ENCODE measurements around the gene LONP2.
"Not testable (repeated sequence)": the region's sequence is repeated elsewhere in the genome, so short reads cannot be mapped to it uniquely, and the experiment has no call there.

The LONP2 gene

DNA sequence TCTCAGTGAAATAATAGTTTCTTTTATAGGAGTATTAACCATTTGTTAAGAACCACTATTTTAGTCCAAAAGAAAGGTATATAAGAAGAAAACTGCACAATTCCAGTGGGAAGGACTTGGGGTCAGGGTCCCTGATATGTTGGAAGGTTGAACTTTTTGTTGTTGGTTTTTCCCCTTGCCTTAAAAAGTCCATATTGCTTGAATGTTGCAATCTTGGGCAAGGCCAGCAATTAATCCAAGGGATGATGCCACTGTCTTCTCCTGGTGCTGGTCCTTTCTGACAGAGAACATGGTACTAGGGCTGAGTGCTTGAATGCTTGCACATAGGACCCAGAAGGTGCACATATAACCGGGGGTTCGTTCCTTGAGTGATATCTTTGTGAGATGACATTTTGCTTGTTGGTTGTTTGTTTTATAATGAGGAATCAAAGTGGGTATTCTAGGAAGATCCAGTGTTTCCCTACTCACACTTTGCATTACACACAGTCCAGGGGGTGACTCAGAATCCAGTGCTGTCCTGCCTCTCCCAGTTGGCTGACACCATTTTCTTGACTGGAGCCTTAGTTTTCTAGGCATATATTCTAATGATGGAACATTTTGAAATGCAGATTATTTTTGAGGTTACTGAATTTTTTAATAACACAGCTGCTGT is 86.2 kb downstream of the LONP2 start:
- in situ Hi-C loops (cut with MboI; ENCODE audit: low sequenced_read_pairs), result no loop called here

DNA sequence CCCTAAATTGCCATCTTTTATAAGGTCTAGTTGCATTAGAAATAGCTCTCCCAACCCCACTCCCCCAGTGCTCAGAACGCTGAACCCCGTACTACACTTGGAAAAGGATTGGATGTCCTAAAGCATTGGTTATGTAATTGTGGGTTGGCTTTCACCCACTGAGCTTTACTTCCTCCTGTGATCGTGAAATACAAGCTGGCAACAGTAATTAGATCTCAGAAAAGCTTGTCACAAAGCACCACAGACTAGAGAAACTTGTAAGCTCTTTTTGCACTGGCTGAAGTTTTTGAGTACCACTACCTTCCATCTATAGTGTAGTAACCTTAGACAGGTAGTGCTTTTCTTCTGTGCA is 86.7 kb downstream of the LONP2 start:
- in situ Hi-C loops (cut with MboI; ENCODE audit: low sequenced_read_pairs), result no loop called here

DNA sequence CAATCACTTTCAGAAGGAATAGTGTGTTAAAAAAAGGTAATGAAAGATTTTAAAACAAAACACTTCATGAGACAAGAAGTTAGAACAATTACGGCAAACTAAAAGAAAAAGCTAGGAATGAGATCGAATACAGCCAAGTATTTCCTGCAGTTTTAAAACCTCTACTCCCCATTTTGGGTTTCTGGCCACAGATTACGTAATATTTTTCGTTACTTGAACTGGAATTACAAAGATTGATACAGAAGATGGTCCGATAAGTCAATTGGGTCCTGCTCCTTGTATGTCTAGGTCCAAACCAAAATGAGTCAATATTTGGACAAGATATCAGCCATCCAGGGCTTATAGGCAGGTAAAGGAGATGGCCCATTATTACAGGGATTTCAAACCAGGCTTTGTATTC is 88.9 kb downstream of the LONP2 start:
- in situ Hi-C loops (cut with MboI; ENCODE audit: low sequenced_read_pairs), result no loop called here

DNA sequence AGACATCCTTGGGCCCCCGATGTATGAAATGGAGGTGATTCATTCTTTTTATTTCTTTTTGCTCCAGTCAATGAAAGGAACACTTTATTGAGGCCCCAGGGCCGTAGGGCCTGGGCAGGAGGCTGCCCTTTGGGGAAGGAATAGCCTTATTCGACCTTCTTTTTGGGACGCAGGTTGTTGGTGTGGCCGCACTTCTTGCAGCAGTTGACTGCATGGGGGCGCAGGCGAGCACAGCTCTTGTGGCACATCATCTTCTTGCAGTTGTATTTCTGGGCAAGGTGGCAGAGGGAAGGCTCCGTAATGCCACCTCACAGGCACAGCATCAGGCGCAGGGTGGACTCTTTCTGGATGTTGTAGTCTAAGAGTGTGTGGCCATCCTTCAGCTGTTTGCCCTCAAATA is 90.2 kb downstream of the LONP2 start:
- in situ Hi-C loops (cut with MboI; ENCODE audit: low sequenced_read_pairs), result no loop called here

DNA sequence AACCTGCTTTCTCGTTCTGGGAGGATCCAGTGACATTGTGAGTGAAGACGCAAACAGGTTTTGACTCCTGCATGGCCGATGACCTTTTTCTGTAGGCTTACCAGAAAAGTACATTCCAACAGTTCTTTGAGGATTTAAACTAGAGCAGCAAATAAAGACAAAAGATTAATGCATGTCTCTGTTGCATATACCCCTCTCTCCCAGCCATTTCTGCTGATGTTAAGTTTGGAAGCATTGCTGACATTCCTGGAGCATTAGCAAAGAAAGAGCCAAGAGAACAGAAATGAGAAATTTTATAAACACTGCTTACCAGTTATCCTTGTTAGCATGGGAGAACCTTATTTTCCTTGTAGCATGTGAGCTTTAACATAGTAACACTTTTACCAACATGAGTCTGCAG is 91.9 kb downstream of the LONP2 start:
- in situ Hi-C loops (cut with MboI; ENCODE audit: low sequenced_read_pairs), result no loop called here

DNA sequence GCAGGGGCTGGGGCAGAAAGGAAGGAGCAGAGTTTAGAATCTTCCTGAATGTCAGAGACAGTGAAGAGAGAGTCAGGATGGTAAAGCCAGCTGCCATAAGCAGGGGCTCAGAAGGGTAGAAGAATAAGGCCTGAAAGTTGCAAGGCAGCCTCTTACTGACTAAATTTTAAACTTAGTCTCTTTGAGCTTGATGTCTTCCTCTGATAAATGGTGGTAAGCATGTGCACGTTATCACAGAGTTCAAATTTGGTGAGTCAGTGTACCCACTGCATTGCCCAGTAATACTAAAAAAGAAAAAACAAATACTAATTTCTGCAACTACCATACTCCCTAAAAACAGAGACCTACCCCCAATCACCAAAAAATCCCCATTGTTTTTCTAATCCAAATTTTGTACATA is 96.0 kb downstream of the LONP2 start:
- in situ Hi-C loops (cut with MboI; ENCODE audit: low sequenced_read_pairs), result no loop called here

DNA sequence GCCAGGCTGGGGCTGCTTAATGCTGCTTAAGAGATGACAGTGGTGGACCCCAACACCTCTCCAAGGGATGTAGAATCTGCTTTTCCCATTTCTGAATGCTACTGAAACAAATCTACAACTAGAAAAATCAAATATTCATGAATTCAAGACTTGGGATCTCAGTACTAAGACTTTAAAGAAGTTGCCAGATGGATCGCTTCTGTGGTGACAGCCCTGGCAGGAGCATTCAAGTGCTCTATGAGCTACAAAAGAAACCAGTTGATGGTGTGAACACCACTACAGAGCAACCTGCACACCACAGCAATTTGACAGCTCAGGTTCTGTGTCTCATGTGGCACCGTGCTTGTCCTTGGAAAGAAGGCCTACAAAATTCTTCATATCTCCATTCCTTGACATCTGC is 98.5 kb downstream of the LONP2 start:
- in situ Hi-C loops (cut with MboI; ENCODE audit: low sequenced_read_pairs), result no loop called here

DNA sequence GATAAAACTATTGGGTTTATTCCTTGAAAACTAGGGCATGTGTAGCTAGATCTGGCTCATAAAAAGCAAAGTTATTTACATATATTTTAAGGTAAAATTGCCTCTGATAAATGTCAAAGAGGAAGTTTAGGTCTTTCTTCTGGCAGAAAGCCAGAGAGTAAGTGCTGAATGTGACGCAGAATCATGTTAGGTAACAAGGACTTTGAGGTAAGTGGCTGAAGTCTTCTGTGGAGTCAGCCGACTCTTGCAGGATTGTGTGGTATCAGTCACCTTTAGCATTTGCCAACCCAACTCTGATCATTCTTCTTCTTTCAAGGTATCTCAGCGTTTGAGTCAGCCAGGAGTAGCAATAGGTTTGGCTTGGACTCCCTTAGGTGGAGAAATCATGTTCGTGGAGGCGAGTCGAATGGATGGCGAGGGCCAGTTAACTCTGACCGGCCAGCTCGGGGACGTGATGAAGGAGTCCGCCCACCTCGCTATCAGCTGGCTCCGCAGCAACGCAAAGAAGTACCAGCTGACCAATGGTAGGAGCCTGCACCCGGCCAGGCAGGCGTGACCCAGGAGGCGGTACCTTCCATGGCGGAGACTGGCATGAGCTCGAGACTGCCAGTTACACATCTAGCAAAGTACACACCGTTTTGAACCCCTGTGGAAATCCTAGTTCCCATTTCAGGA is 103.2 kb downstream of the LONP2 start:
- in situ Hi-C loops (cut with MboI; ENCODE audit: low sequenced_read_pairs), result no loop called here

DNA sequence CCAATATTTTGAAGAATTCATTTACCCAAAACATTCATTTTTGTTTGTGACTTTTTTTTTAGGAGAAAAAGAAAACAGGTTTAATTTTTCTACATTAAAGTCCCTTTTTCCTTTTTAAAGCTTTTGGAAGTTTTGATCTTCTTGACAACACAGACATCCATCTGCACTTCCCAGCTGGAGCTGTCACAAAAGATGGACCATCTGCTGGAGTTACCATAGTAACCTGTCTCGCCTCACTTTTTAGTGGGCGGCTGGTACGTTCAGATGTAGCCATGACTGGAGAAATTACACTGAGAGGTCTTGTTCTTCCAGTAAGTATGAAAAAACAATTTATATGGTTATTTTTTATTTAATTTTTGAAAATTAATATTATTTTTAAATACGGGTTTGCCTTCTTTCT is 103.9 kb downstream of the LONP2 start:
- in situ Hi-C loops (cut with MboI; ENCODE audit: low sequenced_read_pairs), result no loop called here

DNA sequence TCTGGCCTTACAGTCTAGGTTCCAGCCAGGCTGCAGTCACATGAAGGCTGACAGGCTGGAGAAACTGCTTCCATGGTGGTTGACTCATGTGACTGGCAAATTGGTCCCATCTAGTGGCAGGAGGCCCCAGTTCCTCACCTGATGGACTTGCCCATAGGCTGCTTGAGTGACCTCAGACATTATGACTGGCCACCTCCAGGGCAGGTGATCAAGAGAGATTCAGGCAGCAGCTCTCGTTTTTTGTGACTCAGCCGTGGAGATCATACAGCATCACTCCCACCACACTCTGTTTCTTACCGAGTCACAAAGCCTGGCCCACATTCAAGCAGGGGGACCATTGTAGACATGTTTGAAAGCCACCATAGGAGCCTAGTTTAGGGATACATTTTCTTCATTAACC is 106.6 kb downstream of the LONP2 start:
- in situ Hi-C loops (cut with MboI; ENCODE audit: low sequenced_read_pairs), result no loop called here

DNA sequence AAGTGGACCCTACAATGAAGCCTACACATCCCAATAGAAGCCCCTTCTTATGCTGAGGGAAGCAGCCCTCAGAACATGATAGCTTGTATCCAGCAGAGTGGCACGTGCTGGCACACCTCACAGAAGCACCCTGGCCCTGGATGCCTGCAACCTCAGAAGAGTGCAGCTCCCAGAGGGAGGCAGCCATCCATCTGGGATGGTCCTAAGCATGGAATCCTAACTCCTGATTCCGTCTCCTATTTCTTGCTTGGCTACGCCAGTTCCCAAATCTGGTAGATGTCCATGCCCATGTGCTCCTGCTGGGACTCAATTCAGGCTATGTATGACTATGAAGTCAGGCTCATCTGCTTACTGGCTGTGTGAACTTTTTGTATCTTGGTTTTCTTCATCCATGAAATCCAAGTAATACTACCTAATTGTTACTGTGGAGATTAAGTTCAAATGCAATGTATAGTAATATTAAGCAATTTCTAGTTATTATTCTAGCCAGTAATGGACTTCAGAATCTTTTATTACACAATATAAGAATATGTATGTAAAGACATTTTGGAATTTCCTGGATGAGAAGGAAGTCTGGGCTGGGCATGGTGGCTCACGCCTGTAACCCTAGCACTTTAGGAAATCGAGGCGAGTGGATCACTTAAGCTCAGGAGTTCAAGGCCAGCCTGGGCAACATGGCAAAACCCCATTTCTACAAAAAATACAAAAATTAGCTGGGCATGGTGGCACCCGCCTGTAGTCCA is 108.7 kb downstream of the LONP2 start:
- in situ Hi-C loops (cut with MboI; ENCODE audit: low sequenced_read_pairs), result no loop called here

DNA sequence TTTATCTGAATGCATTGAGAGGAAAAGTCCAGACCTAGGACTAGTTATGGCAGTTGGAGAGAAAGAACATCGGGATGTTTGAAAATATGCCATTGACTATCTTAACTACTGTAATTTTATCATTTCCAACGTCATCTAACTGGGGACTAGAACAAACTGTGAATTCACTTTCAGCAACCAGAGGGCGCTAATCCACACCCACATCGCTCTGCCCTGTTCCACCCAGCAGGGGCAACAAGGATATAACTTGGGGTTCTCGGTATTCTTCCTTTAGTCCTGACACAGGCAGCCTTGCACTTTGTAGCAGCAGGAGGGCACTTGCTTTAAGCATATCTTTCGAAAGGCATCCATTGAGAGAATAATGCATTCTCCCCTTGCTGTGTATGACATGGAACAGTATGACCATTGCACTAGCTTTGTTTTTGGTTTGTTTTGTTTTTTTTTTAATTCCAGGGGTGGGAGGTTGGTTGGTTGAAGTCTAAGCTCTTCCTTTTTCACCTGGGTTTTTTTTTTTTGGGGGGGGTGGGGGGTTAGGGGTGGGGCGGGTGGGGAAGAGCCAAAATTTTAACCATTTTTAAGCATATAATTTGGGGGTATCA is 109.6 kb downstream of the LONP2 start:
- in situ Hi-C loops (cut with MboI; ENCODE audit: low sequenced_read_pairs), result no loop called here

DNA sequence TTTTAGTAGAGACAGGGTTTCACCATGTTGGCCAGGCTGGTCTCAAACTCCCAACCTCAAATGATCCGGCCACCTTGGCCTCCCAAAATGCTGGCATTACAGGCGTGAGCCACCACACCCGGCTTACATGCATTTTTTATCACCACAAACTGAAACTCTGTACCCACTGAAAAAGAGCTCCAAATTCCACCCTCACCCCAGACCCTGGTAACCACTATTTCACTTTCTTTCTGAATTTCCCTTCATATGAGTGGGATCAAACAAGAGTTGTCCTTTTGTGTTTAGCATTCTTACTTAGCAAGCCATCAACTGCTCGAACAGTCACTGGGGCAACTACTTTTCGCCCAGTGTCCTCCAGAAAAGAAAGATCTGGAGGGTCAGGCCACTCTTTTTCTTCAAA is 110.3 kb downstream of the LONP2 start:
- in situ Hi-C loops (cut with MboI; ENCODE audit: low sequenced_read_pairs), result not testable (repeated sequence)

DNA sequence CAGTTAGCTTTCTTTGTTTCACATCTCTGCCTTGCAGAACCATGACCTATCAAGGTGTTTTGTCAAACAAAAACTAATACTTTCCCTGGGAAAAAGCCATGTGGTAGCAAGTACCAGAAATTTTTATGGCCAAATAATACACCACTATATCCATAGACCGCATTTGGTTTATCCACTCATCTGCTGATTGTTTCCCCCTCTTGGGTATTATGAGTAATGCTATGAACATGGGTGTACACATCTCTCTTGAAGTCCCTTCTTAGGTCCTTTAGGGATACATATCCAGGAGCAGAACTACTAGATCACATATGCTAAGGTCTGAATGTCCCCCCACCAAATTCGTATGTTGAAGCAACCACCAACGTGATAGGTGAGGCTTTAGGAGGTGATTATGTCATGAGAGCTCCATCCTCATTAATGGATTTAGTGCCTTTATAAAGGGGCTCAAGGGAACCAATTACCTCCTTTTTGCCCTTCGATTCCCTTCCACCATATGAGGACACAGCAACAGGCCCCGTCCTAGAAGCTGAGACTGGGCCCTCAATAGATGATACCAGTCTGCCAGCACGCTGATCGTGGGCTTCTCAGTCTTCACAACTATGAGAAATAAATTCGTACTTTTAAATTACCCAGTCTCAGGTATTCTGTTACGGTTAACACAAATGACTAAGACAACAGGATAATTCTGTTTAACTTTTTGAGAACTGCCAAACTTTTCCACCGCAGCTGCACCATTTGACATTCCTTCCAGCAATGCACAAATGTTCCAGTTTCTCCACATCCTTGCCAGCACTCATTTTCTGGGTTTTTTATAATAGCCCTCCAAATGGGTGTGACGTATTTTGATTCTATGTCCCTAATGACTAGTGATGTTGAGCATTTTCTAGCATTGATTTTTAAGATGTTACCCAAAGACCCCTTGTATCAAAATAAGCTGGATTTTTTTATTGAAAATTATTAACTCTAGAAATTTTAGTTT is 111.1 kb downstream of the LONP2 start:
- in situ Hi-C loops (cut with MboI; ENCODE audit: low sequenced_read_pairs), result no loop called here

DNA sequence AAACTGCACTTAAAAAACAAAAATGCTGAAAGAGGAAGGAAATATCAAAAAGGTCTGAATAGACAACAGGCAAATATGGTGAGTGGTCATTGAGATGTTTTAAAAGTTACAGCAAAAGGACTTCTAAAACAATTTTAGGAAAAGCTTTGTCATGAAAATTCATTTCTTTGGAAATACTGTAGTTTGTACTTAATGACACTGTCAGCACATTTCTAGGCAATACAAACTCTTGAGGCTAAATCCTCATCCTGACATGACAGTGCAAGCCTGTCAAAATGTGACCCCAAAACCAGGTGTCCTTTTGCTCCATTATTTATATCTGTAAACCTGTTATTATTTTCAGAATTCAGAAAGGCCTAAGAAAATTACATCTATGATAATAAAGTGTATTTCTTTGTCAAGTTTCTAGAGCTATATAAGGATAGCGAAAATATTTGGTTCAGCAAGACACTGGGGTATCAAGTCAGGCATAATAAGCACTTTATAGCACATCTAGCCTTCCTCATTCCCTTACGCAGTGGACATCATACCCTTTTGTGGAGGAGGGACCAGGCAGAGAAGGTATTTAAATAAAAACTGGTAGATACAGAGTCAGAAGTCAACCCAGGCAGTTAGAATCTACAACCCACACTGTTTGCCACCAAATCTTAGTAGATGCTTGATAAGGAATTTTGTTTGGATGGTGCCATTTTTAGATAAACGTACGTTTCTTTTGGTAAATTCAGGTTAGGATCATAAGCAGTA is 112.7 kb downstream of the LONP2 start:
- in situ Hi-C loops (cut with MboI; ENCODE audit: low sequenced_read_pairs), result no loop called here

DNA sequence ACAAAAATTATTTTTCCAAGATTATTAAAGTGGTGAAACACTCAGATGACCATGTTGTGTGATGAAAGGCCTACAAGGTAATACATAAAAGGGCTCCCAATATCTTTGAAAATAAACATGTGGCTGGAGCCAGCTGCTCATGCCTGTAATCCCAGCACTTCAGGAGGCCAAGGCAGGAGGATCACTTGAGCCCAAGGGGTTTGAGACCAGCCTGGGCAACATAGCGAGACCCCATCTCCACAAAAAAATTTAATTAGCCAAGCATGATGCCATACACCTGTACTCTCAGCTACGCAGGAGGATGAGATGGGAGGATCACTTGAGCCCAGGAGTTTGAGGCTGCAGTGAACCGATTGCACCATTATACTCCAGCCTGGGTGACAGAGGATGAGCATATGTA is 114.3 kb downstream of the LONP2 start:
- in situ Hi-C loops (cut with MboI; ENCODE audit: low sequenced_read_pairs), result no loop called here

DNA sequence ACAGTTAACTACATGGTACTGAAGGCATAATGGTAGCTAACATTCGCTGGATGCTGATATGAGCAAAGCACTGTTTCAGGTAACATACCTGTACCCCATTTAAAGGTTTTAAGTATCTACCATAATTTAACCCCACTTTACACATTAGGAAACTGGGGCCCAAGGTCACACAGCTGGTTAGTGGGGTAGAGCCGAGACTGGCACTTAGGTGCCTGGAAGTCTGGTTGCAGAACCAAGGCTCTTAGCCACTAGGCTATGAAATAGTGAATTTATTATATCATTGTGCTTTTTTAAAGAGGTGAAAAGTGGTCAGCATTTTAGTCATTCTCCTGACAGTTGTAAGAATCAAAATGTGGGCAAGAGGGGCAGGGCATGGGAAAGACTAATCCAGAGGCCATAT is 115.9 kb downstream of the LONP2 start:
- in situ Hi-C loops (cut with MboI; ENCODE audit: low sequenced_read_pairs), result no loop called here

DNA sequence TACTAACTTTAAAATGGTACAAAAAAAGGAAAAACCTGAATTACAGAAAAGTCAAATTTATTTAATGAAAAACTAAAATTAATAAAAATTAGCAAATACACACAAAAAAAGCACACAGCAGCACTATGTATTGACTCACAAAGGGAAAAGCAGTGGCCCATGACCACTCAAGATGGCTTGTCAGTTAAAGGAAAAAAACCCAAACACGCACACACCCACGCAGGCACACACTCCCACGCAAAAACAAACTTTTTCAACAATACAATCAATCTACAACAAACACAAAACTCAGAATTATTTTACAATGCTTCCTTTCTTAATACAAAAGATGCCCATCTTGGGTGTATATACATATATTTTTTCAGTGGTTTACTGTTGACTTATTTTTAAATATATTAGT is 116.9 kb downstream of the LONP2 start:
- in situ Hi-C loops (cut with MboI; ENCODE audit: low sequenced_read_pairs), result no loop called here

DNA sequence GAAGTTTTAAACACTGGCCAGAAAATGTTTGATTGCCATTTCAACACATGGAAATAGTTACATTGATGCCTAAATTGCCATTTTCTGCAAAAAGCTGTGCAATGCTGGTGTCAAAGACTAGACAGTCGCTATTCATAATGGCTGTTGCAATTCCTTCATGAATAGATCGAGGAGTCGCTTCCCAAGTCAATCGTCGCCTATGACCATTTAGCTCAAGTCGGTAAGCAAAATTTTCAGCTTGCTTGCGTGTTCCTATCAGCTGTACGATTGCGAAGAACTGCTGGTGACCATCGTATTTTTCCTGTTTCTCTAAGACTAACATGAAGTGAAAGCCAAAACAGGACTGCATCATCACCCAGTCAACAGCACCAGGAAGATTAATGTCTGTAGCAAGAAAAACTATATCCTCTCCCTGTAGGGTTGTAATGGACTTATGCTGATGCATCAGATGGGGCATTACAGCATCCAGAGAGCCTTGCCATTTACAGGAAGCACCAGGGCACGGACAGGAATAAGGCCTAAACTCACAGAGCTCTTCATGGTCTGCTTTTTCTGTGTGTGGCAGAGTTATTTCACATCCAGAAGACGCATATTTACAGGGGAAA is 117.5 kb downstream of the LONP2 start:
- in situ Hi-C loops (cut with MboI; ENCODE audit: low sequenced_read_pairs), result no loop called here
